Glutamatergic neuron (in vitro differentiated cells): Measurements from ENCODE around the gene ATP6AP2. TPM values are rescaled to one million over a fixed set of nuclear protein-coding genes. Genes with fewer than 3 reads are reported as not detected.
"Not testable (repeated sequence)": the region's sequence is repeated elsewhere in the genome, so short reads cannot be mapped to it uniquely, and the experiment has no call there.

Experiments
- DNase-seq: peaks from one replicate; pipeline ENCODE4 v3.0.0; 2022
- H3K27ac Mint-ChIP-seq: one replicate; pipeline ENCODE4 v1.8.0; 2020; ENCODE audit warnings: mild to moderate bottlenecking, mixed read lengths, inconsistent platforms; ENCODE audit not compliant: unreplicated experiment
- H3K27me3 Mint-ChIP-seq: one replicate; pipeline ENCODE4 v1.8.0; 2020; ENCODE audit warnings: mild to moderate bottlenecking, moderate library complexity, mixed read lengths, inconsistent platforms; ENCODE audit not compliant: unreplicated experiment
- H3K36me3 Mint-ChIP-seq: one replicate; pipeline ENCODE4 v1.8.0; 2020; ENCODE audit warnings: mild to moderate bottlenecking, mixed read lengths, inconsistent platforms; ENCODE audit not compliant: unreplicated experiment
- H3K4me1 Mint-ChIP-seq: one replicate; pipeline ENCODE4 v1.8.0; 2020; ENCODE audit warnings: mild to moderate bottlenecking, low read depth, mixed read lengths, inconsistent platforms; ENCODE audit not compliant: unreplicated experiment
- H3K4me3 Mint-ChIP-seq: one replicate; pipeline ENCODE4 v1.8.0; 2020; ENCODE audit warnings: mild to moderate bottlenecking, mixed read lengths, inconsistent platforms; ENCODE audit not compliant: unreplicated experiment
- H3K9me3 Mint-ChIP-seq: one replicate; pipeline ENCODE4 v1.8.0; 2020; ENCODE audit warnings: mild to moderate bottlenecking, moderate library complexity, mixed read lengths, inconsistent platforms; ENCODE audit not compliant: unreplicated experiment
- CTCF ChIP-seq: fragments of 200-600 bp; sonication (generic); IDR thresholded peaks from one replicate; pipeline ENCODE4 v1.5.0; 2021; ENCODE audit not compliant: partially characterized antibody, unreplicated experiment
- total RNA-seq: library from RNA; stranded (reverse); fragmentation: NEBNext Ultra II Directional; extraction: Animal tissue kit (Norgen Biotek cat#: 25700); gene quantifications from one replicate; pipeline ENCODE4 v1.2.1, GENCODE V29; 2021; ENCODE audit not compliant: unreplicated experiment

Gene ATP6AP2
- total RNA-seq, 1 donor from 2014 or later, result 59.0 TPM

DNA sequence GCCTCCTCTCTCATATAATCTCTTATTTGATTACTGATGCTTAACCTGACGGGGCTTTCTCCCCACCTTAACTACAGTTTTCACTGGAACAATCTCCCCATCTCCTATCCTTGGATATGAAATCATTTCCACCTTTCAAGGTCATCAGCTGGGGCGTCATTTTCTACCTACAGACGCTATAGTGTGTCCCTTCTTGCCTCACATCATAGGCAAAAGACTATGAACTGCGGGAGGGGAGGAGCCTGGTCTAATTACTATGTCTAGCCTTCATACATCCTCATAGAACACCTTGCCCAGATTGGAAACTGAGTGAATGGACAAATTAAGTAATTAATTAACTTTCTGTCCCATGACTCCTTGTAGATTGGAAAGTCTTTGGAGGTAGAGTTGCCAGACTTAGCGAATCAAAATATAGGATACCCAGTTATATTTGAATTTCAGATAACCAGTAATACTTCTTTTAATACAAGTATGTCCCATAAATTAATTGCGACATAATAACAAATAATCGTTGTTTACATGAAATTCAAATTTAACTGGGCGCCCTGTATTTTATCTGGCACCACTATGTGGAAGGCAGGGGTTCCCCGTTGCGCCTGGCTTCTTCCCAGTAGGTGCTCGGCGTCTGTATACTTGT is 752 bp upstream of the ATP6AP2 start:
- DNase-seq, result no peak
- no peaks in the 10 kb centered on the region for H3K27me3 Mint-ChIP-seq
- no peak for TF ChIP-seq CTCF
- H3K27ac Mint-ChIP-seq, result peak overlapping the region; percentile 75
- peak overlapping the region; percentile 86 for H3K4me3 Mint-ChIP-seq
- no peaks in the 10 kb centered on the region for H3K9me3 Mint-ChIP-seq
- peaks cover 5% of the 10 kb centered on the region for H3K4me1 Mint-ChIP-seq
- H3K36me3 Mint-ChIP-seq, result no peaks in the 10 kb centered on the region

GRCh38 chrX:40581336-40581920 is 658 bp downstream of the ATP6AP2 start:
- peaks cover 1% of the 10 kb centered on the region for H3K9me3 Mint-ChIP-seq
- no peaks in the 10 kb centered on the region for H3K36me3 Mint-ChIP-seq
- peaks cover 5% of the 10 kb centered on the region for H3K4me1 Mint-ChIP-seq
- no peak for DNase-seq
- peak overlapping the region; percentile 55 for H3K27ac Mint-ChIP-seq
- peak overlapping the region; percentile 84 for H3K4me3 Mint-ChIP-seq
- H3K27me3 Mint-ChIP-seq, result no peaks in the 10 kb centered on the region
- TF ChIP-seq CTCF, result no peak

- H3K36me3 Mint-ChIP-seq, H3K9me3 Mint-ChIP-seq, H3K27me3 Mint-ChIP-seq, DNase-seq, H3K27ac Mint-ChIP-seq, H3K4me1 Mint-ChIP-seq: not testable (repeated sequence)
- H3K4me3 Mint-ChIP-seq, result peak overlapping the region; percentile 84
Observed at GRCh38 chrX:40582178-40582577, 1.4 kb downstream of the ATP6AP2 start.

GRCh38 chrX:40582811-40583210 is 2.0 kb downstream of the ATP6AP2 start:
- DNase-seq, result no peak
- no peak for TF ChIP-seq CTCF
- H3K4me3 Mint-ChIP-seq, result peak overlapping the region; percentile 75
- no peaks in the 10 kb centered on the region for H3K27me3 Mint-ChIP-seq
- H3K36me3 Mint-ChIP-seq, result no peaks in the 10 kb centered on the region
- peaks cover 5% of the 10 kb centered on the region for H3K4me1 Mint-ChIP-seq
- H3K9me3 Mint-ChIP-seq, result peaks cover 1% of the 10 kb centered on the region
- no peak overlapping the region for H3K27ac Mint-ChIP-seq

- H3K36me3 Mint-ChIP-seq, H3K9me3 Mint-ChIP-seq: not testable (repeated sequence)
Observed at GRCh38 chrX:40587623-40588022, 6.9 kb downstream of the ATP6AP2 start.

GRCh38 chrX:40589616-40590321 is 9.0 kb downstream of the ATP6AP2 start:
- H3K27ac Mint-ChIP-seq, H3K4me3 Mint-ChIP-seq: not testable (repeated sequence)

More at GRCh38 chrX:40587623-40588022, 6.9 kb downstream of the ATP6AP2 start:
- H3K27me3 Mint-ChIP-seq, DNase-seq, H3K4me3 Mint-ChIP-seq, H3K4me1 Mint-ChIP-seq, H3K27ac Mint-ChIP-seq: not testable (repeated sequence)

More at GRCh38 chrX:40589616-40590321, 9.0 kb downstream of the ATP6AP2 start:
- H3K27me3 Mint-ChIP-seq, H3K9me3 Mint-ChIP-seq, H3K4me1 Mint-ChIP-seq, DNase-seq, H3K36me3 Mint-ChIP-seq: not testable (repeated sequence)
